Esophagus mucosa (tissue), 1 donor: ENCODE measurements around the gene ZNF823. TPM values are rescaled to one million over a fixed set of nuclear protein-coding genes. Genes with fewer than 3 reads are reported as not detected.
"Not testable (repeated sequence)": the region's sequence is repeated elsewhere in the genome, so short reads cannot be mapped to it uniquely, and the experiment has no call there.

Source experiments
- ATAC-seq: fragments of 200-7000 bp; cut with Tn5 transposase; one replicate; pipeline ENCODE4 v1.9.1; 2020
- total RNA-seq: library from RNA; stranded (reverse); gene quantifications from one replicate; pipeline ENCODE4 v1.2.4, GENCODE V29; 2023
- donor health status: DM: yes; HTN: yes; CAD: no.

ZNF823 gene
- total RNA-seq, 1 donor from 2014 or later = 8.4 TPM

- ATAC-seq = not testable (repeated sequence)
Observed at GRCh38 chr19:11676661-11677600, 61.8 kb downstream of the ZNF823 start.

- ATAC-seq = no peak
Observed at GRCh38 chr19:11675569-11675968, 63.2 kb downstream of the ZNF823 start.

GRCh38 chr19:11674067-11674492 lies 64.7 kb downstream of the ZNF823 start:
- no peak for ATAC-seq

DNA sequence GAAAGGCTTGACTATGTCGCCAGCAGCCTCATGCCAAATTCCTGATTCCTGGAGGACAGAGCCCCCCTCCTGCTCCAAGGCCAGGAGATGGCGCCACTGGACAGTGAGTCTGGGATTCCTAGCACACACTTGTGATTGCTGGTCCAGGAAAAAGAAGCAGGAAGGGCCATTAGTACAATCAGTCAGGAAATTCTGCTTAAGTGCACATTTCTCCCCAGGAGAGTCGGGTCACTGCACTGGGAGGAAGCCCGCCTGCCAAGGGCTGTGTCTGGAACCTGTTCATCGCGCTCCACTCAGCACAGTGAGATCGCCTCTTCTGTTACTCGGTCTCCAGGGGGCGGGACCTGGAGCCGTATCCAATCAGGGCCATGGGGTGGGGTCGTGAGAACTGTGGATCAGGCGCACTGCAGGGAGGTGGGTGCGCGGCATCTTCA lies 65.1 kb downstream of the ZNF823 start:
- ATAC-seq = peak; percentile 55

Other genes starting within 250 kb of the ZNF823 start
- 5.0 TPM for gene ZNF653, start 233.1 kb downstream of the ZNF823 start, total RNA-seq
- 32.8 TPM for gene ECSIT, start 209.8 kb downstream of the ZNF823 start, total RNA-seq
- 8.3 TPM for gene CNN1, start 200.1 kb downstream of the ZNF823 start, total RNA-seq
- 34.9 TPM for gene ELOF1, start 179.7 kb downstream of the ZNF823 start, total RNA-seq
- gene ACP5, start 161.3 kb downstream of the ZNF823 start, total RNA-seq = 34.6 TPM
- 4.1 TPM for gene ZNF627, start 141.5 kb downstream of the ZNF823 start, total RNA-seq
- gene ZNF441, start 28.1 kb upstream of the ZNF823 start, total RNA-seq = 2.2 TPM
- 0.20 TPM for gene ZNF491, start 59.6 kb upstream of the ZNF823 start, total RNA-seq
- gene ZNF440, start 75.3 kb upstream of the ZNF823 start, total RNA-seq = 15.4 TPM
- 0.84 TPM for gene ZNF439, start 109.8 kb upstream of the ZNF823 start, total RNA-seq
- 0.64 TPM for gene ZNF69, start 148.8 kb upstream of the ZNF823 start, total RNA-seq
- 5.9 TPM for gene ZNF700, start 186.2 kb upstream of the ZNF823 start, total RNA-seq
- gene ZNF763, start 226.1 kb upstream of the ZNF823 start, total RNA-seq = 0.96 TPM